CD4-positive, alpha-beta T cell (primary cell): ENCODE data around the gene GALNT2. TPM values are rescaled to one million over a fixed set of nuclear protein-coding genes. Genes with fewer than 3 reads are reported as not detected.

ENCODE experiments used
- ATAC-seq: fragments of 200-7000 bp; cut with Tn5 transposase; one replicate; pipeline ENCODE4 v1.10.0; 2022; ENCODE audit warnings: mild to moderate bottlenecking; ENCODE audit not compliant: poor library complexity
- CTCF ChIA-PET: fragments of 350-600 bp; sonication (Branson Sonifier 250); formaldehyde crosslinking; loops from one replicate; lab custom pipeline; 2021; ENCODE audit warnings: antibody characterized with exemption, inconsistent platforms; lab: Charles Lee
- POLR2A ChIA-PET: fragments of 350-600 bp; sonication (Branson Sonifier 250); formaldehyde crosslinking; loops from one replicate; lab custom pipeline; 2021; ENCODE audit warnings: antibody characterized with exemption, inconsistent platforms; lab: Charles Lee
- DNase-seq, 14 experiments: peaks; one replicate each; pipeline ENCODE4 v3.0.0-alpha.2; 2013 to 2020; ENCODE audit warnings: mixed read lengths in 2 of 14
- H3K27ac ChIP-seq, 2 donors: one replicate each; pipeline versions ENCODE4 v1.5.1 to v1.7.0; 2013; ENCODE audit warnings: low read length in 2 of 2, low read depth in 1 of 2, mild to moderate bottlenecking in 1 of 2
- H3K27me3 ChIP-seq, 2 experiments: 1 replicate in 1 of 2; 2 replicates in 1 of 2; pipeline versions ENCODE4 v1.6.1 to v1.7.0; 2013; ENCODE audit warnings: low read length in 2 of 2, control low read depth in 1 of 2, mild to moderate bottlenecking in 1 of 2, moderate library complexity in 1 of 2; ENCODE audit not compliant: insufficient read depth in 2 of 2, control insufficient read depth in 1 of 2
- H3K36me3 ChIP-seq: one replicate; pipeline ENCODE4 v1.6.1; 2013; ENCODE audit warnings: low read length, control low read depth; ENCODE audit not compliant: insufficient read depth
- H3K4me1 ChIP-seq: one replicate; pipeline ENCODE4 v1.6.1; 2013; ENCODE audit warnings: low read length, control low read depth; ENCODE audit not compliant: insufficient read depth
- H3K4me3 ChIP-seq: one replicate; pipeline ENCODE4 v1.5.1; 2013; ENCODE audit warnings: mild to moderate bottlenecking, low read length, moderate library complexity
- H3K9me3 ChIP-seq, 2 experiments: 1 replicate in 1 of 2; 2 replicates in 1 of 2; pipeline versions ENCODE4 v1.6.1 to v1.7.0; 2013; ENCODE audit warnings: low read length in 2 of 2, mild to moderate bottlenecking in 2 of 2, control low read depth in 1 of 2, moderate library complexity in 1 of 2; ENCODE audit not compliant: control insufficient read depth in 1 of 2, insufficient read depth in 1 of 2
- H3K27ac Mint-ChIP-seq: one replicate; pipeline ENCODE4 v1.8.0; 2020; ENCODE audit warnings: mixed read lengths
- H3K27me3 Mint-ChIP-seq: one replicate; pipeline ENCODE4 v1.8.0; 2021; ENCODE audit warnings: mixed read lengths
- H3K36me3 Mint-ChIP-seq: one replicate; pipeline ENCODE4 v1.8.0; 2021; ENCODE audit warnings: low read depth, mixed read lengths
- H3K4me1 Mint-ChIP-seq: one replicate; pipeline ENCODE4 v1.8.0; 2021; ENCODE audit warnings: low read depth, mixed read lengths
- H3K4me3 Mint-ChIP-seq: one replicate; pipeline ENCODE4 v1.8.0; 2020; ENCODE audit warnings: mild to moderate bottlenecking, mixed read lengths
- H3K9me3 Mint-ChIP-seq: one replicate; pipeline ENCODE4 v1.8.0; 2020; ENCODE audit warnings: mixed read lengths
- CTCF ChIP-seq: fragments of 200-600 bp; IDR thresholded peaks from one replicate; pipeline ENCODE4 v1.8.0; 2022; ENCODE audit warnings: antibody characterized with exemption, mild to moderate bottlenecking
- intact Hi-C, 2 experiments: fragments of 100-400 bp; cut with DNase I in 1 of 2; cut with micrococcal nuclease in 1 of 2; formaldehyde crosslinking; loops; one replicate each; pipeline versions ENCODE4 v1.15.1 to v1.9.0; 2023 to 2025; cut with DNase I, micrococcal nuclease
- total RNA-seq, 174 experiments: library from RNA in 2 of 174; stranded (reverse) in 2 of 174; gene quantifications; one replicate each; pipeline ENCODE4 v1.2.3 and lab custom pipeline; 2021 to 2026

GALNT2 gene
- total RNA-seq, 2 experiments from 2014 or later: 11.0 to 11.4 TPM

GRCh38 chr1:230087028-230087716, 20.1 kb downstream of the GALNT2 start:
- Mint-ChIP-seq H3K9me3 (no peaks in the 10 kb centered on the region), H3K4me1 (peaks cover 73% of the 10 kb centered on the region), H3K27me3 (no peaks in the 10 kb centered on the region), H3K4me3 (no peak overlapping the region), H3K36me3 (peaks cover 13% of the 10 kb centered on the region), H3K27ac (no peak overlapping the region)
- CTCF ChIA-PET: no interaction called here
- H3K4me3 ChIP-seq: no peak overlapping the region
- no peak for ATAC-seq
- peaks cover 7% of the 10 kb centered on the region for H3K36me3 ChIP-seq
- no peaks in the 10 kb centered on the region for H3K27me3 ChIP-seq
- intact Hi-C loops: no loop called here
- peaks cover 15% of the 10 kb centered on the region for H3K4me1 ChIP-seq
- peaks cover 0 to 9% of the 10 kb centered on the region in 2 experiments for H3K9me3 ChIP-seq
- TF ChIP-seq CTCF: no peak
- POLR2A ChIA-PET: no interaction called here
- DNase-seq: no peak
- no peak overlapping the region for H3K27ac ChIP-seq

- peaks cover 68% of the 10 kb centered on the region for H3K4me1 Mint-ChIP-seq
- H3K9me3 Mint-ChIP-seq: no peaks in the 10 kb centered on the region
- H3K9me3 ChIP-seq: peaks cover 0 to 7% of the 10 kb centered on the region in 2 experiments
- intact Hi-C loops: no loop called here
- H3K36me3 ChIP-seq: peaks cover 7% of the 10 kb centered on the region
- H3K36me3 Mint-ChIP-seq: peaks cover 16% of the 10 kb centered on the region
- DNase-seq (no peak), ATAC-seq (no peak)
- H3K27me3 ChIP-seq: no peaks in the 10 kb centered on the region
- H3K27ac Mint-ChIP-seq: no peak overlapping the region
- peaks cover 15% of the 10 kb centered on the region for H3K4me1 ChIP-seq
- ChIA-PET CTCF (no interaction called here), POLR2A (no interaction called here)
- no peak for TF ChIP-seq CTCF
- H3K27ac ChIP-seq: no peak overlapping the region
- no peak overlapping the region for H3K4me3 ChIP-seq
- H3K4me3 Mint-ChIP-seq: no peak overlapping the region
- H3K27me3 Mint-ChIP-seq: no peaks in the 10 kb centered on the region
Measured at GRCh38 chr1:230087717-230088105, 20.7 kb downstream of the GALNT2 start.

- POLR2A ChIA-PET: no interaction called here
- Mint-ChIP-seq H3K27ac (no peak overlapping the region), H3K27me3 (no peaks in the 10 kb centered on the region), H3K4me1 (peaks cover 50% of the 10 kb centered on the region), H3K4me3 (no peak overlapping the region), H3K9me3 (no peaks in the 10 kb centered on the region), H3K36me3 (peaks cover 20% of the 10 kb centered on the region)
- DNase-seq (no peak), ATAC-seq (no peak)
- TF ChIP-seq CTCF: no peak
- no peaks in the 10 kb centered on the region for H3K27me3 ChIP-seq
- intact Hi-C loops: no loop called here
- no peaks in the 10 kb centered on the region for H3K9me3 ChIP-seq
- H3K36me3 ChIP-seq: peaks cover 7% of the 10 kb centered on the region
- no peak overlapping the region for H3K4me3 ChIP-seq
- H3K4me1 ChIP-seq: peaks cover 4% of the 10 kb centered on the region
- H3K27ac ChIP-seq: no peak overlapping the region
- CTCF ChIA-PET: no interaction called here
Measured at GRCh38 chr1:230090194-230090711, 23.2 kb downstream of the GALNT2 start.
